ENCODE data around the gene CEACAM16. TPM values are rescaled to one million over a fixed set of nuclear protein-coding genes. Genes with fewer than 3 reads are reported as not detected.
A peak's percentile ranks its signal among the peaks of the same experiment; 100 is the strongest.
"Not testable (repeated sequence)": the region's sequence is repeated elsewhere in the genome, so short reads cannot be mapped to it uniquely, and the experiment has no call there.

CEACAM16 gene
- polyA plus RNA-seq, 4 donors: not detected

DNA sequence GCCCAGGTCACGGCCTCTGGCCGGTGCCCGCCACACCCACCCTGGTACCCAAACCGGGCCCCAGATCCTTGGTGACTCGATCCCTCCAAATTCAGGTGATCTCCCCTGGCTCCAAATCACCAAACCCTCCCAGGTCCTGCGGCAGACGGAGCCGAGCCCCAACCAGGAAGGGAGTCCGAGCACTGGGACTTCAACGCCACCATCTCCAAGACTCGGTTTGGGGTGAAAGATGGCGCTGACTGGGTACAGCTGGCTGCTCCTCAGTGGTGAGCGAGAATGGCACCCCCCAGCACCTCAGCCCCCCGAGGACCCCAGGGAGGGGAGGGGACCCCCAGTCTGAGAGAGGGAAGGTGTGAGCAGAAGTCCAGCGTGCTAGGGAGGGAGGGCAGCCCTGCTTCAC, 2.3 kb downstream of the CEACAM16 start:
- DNase-seq (ENCODE audit: low read depth in 4 of 4, low spot score in 3 of 4): no peak

DNA sequence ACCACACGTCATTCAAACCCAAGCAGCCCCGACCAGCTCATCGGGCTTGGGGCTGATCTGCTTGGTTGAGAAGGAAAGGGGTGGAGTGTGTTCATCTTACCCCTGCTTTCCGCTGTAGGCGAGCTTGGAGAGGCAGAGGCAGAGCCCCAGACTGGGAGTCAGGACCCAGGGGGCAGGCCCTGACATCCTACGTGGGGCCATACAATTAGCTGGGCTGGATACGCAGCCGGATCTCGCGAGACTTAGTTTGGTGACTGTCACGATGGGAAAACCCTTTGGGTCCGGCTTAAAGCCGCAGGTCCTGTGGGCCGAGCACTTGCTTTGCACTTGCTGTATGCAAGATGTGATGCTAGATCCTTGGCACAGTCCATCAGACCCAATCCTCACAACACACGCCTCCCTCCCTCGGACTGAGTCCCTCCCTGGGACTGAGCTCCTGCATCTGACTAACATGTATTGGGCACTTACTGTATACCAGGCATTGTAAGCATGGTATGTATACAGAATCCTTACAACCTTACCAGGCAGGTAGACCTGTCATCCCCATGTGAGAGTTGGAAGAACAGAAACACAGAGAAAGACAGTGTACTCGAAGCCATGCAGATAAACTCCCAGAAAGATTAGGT, 3.7 kb downstream of the CEACAM16 start:
- DNase-seq (ENCODE audit: low read depth in 4 of 4, low spot score in 3 of 4): no peak

DNA sequence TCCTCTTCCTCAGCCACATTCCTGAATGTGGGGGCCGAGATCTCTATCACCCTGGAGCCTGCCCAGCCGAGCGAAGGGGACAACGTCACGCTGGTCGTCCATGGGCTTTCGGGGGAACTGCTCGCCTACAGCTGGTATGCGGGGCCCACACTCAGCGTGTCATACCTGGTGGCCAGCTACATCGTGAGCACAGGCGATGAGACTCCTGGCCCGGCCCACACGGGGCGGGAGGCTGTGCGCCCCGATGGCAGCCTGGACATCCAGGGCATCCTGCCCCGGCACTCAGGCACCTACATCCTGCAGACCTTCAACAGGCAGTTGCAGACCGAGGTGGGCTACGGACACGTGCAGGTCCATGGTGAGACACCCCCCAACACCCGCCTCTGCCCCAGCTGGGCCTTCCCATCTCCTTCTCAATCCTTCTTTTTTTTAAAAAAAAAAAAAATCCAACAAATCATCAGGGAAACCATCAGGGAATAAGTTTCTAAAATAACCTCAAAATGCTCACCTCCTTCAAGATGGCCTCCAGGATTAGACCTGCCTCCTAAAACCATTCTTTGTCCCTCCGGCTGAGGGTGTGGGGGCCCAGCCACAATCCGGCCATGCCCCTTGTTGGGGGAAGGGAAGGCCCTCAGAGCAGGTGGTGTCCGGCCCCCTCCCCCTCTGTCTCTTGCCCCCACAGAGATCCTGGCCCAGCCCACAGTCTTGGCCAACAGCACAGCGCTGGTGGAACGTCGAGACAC, 4.6 kb downstream of the CEACAM16 start:
- no peak for DNase-seq (ENCODE audit: low read depth in 4 of 4, low spot score in 3 of 4)

DNA sequence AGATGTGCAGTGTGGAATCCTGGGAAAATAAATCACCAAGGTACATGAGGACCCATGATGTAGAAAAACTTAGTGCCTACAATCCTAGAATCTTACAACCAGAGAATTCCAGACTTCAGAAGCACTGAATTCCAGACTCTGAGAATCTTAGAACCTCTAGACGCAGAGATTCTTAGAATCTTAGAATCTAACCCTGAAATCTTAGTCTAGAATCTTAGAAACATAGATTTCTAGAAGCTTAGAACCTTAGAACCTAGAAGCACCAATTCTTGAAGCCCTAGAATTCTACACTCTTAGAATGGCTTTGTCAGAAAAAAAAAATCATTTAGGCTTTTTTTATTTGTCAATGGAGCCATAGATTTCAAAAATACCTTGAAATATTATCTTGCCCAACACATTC, 6.0 kb downstream of the CEACAM16 start:
- no peak for DNase-seq (ENCODE audit: low read depth in 4 of 4, low spot score in 3 of 4)

DNA sequence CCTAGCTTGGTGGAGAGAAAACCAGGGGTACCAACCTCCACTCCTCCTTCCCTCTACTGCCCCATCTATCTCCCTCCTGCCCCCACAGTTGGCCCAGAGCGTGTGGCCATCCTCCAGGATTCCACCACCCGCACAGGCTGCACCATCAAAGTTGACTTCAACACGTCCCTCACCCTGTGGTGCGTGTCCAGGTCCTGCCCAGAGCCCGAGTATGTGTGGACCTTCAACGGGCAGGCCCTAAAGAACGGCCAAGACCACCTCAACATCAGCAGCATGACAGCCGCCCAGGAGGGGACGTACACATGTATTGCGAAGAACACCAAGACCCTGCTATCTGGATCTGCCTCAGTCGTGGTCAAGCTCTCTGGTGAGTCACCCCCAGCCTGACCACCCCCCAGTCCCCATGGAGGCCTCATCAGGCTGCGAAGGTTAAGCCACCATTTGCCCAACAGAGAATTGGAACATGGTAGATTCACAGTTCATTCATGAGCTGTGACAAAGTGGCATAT, 6.6 kb downstream of the CEACAM16 start:
- DNase-seq (ENCODE audit: low read depth in 4 of 4, low spot score in 3 of 4): no peak

DNA sequence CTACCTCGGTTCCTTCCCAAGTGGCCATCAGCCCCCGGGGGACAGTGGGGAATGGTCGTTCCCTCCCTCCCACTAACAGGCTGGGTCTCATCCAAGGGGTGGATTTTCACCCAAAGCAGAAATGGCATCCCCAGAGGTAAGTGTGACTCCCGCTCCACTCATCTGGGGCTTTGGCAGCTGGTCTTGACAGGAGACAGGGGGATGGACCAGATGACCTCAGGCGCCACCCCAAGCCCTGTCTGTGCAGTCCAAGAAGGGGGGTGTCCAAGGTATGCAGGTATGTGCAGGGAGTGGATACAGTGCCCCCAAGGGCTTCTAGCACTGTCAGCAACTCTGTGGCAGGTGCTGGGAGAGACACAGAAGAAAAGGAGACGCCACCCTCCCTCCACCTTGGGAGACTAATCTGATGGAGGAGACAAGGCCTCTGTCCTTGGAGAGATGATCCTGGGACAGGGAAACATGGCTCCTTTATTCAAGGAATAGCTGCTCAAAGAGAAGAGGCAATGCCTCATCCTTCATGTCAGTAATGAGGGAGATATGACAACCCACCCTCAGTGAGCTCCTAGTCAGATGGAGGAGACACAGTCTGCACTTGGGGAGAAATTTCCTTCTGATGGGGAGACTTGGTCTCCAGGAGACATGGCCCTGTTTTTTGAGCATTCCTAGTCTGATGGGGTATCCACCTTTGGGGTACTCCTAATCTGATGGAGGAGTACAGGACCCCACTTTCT, 7.7 kb downstream of the CEACAM16 start:
- DNase-seq (ENCODE audit: low read depth in 4 of 4, low spot score in 3 of 4): no peak

DNA sequence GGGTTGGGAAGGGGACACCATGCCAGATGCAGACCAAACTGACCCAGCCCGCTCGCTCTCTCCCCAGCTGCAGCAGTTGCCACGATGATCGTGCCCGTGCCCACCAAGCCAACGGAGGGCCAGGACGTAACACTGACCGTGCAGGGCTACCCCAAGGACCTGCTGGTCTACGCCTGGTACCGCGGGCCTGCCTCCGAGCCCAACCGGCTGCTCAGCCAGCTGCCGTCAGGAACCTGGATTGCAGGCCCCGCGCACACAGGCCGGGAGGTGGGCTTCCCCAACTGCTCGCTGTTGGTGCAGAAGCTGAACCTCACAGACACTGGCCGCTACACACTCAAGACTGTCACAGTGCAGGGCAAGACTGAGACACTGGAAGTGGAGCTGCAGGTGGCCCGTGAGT, 8.8 kb downstream of the CEACAM16 start:
- no peak for DNase-seq (ENCODE audit: low read depth in 4 of 4, low spot score in 3 of 4)

DNA sequence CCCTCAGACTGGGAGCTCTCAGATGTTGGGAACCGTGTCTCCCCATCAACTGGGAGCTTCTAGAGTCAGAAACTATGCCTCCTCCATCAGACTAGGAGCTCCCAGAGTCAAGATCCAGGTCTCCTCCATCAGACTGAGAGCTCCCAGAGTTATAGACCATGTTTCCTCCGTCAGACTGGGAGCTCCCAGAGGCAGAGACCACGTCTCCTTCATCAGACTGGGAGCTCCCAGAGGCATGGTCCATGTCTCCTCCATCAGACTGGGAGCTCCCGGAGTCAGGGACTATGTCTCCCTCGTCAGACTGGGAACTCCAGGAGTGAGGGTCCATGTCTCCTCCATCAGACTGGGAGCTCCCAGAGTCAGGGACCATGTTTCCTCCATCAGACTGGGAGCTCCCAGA, 10.0 kb downstream of the CEACAM16 start:
- DNase-seq (ENCODE audit: low read depth in 4 of 4, low spot score in 3 of 4): no peak

DNA sequence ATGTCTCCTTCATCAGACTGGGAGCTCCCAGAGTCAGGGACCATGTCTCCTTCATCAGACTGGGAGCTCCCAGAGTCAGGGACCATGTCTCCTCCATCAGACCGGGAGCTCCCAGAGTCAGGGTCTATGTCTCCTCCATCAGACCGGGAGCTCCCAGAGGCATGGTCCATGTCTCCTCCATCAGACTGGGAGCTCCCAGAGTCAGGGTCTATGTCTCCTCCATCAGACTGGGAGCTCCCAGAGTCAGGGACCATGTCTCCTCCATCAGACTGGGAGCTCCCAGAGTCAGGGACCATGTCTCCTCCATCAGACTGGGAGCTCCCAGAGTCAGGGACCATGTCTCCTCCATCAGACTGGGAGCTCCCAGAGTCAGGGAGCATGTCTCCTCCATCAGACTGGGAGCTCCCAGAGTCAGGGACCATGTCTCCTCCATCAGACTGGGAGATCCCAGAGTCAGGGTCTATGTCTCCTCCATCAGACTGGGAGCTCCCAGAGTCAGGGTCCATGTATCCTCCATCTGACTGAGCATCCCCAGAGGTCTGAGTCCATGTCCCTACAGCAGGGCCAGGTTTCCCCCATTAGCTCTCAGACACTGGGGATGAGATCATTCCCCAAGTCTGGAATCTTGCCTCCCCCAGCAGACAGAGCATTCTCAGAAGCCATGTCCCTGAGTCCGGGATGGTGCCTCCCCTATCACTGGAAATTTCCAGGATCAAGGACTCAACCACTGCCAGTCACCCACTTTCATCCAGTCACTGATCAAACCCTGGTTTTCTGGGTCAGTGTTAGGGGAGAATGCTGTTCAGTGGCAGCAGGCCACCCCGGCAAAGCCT, 10.7 kb downstream of the CEACAM16 start:
- not testable (repeated sequence) for DNase-seq (ENCODE audit: low read depth in 4 of 4, low spot score in 3 of 4)

DNA sequence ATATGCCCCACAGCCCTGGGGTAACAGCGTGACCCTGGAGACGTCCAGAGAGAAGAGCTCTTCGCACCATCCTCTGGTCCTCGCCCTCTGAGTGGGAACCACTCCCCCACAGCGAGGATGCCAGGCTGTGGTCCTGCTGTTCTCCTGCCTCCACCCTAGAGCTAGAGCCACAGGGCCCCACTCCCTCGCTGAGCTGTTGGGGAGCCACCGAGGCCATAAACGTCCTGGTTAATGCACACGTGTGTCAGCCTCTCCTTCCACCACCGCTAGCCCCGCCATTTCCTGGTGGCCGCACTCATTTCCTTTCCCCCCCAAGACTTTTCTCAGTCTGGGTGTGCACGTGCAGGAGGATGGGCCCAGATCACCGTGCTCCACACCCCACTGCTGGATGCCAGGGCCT, 11.5 kb downstream of the CEACAM16 start:
- DNase-seq (ENCODE audit: low read depth in 4 of 4, low spot score in 3 of 4): no peak

DNA sequence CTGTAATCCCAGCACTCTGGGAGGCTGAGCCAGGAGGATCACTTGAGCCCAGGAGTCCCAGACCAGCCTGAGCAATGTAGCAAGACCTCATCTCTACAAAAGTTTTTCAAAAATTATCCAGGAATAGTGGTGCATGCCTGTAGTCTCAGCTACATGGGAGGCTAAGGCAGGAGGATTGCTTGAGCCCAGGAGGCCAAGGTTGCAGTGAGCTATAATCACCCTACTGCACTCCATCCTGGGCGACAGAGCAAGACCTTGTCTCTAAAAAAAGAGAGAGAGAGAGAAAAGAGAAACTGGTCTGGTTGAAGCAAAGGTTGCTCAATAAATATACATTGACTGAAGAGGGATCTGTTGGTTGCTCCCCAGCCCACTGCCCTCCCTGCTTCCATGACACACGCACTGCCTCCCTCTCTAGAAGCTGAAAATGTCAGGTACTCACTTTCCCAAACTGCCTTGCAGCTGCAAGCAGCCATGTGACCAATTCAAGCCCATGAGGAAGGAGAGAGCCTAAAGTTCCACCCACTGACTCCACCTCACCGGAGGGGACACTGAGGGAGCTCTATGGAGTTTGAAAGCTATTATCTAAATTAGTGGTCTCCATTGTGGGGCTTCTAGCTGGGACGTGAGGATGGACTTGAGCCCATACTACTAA, 14.0 kb downstream of the CEACAM16 start:
- no peak for DNase-seq (ENCODE audit: low read depth in 4 of 4, low spot score in 3 of 4)

DNA sequence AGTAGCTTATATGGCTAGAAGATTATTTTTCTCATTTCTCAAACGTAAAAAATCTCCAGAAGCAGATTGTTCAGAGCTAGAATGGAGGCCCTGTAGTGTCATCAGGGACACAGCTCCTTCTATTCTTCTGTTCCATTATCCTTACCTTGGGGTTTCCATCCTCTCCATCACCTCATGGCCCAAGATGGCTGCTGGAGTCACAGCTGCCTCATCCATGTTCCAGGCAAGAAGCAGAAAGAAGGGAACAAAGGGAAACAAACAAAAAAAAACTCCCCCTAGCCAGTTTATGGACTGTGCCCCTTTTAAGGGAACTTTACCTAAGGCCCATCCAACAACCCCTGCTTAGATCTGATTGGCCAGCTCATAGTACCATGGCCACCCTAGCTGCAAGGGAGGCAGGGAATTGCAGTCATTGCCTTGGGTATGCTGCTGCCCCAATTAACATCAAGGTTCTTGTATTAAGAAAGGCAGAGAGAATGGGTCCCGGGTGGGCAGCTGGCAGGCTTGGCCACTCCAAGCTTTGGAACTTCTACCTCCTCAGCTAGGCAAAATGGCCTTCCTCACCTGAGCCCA, 15.7 kb downstream of the CEACAM16 start:
- DNase-seq (ENCODE audit: low read depth in 4 of 4, low spot score in 3 of 4): no peak

DNA sequence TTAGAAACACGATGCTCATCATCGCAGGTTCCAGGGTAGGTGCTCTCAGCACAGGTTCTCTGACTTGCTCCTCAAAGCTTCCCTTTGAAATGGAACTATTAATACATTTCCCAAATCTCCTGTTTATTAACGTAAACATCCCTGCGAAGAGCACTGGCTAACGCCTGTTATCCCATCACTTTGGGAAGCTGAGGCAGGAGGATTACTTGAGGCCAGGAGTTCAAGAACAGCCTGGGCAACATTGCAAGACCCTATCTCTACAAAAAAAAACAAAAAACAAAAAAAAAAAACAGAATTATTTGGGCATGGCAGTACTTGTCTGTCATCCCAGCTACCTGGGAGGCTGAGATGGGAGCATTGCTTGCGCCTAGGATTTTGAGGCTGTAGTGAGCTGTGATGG, 18.7 kb downstream of the CEACAM16 start:
- DNase-seq (ENCODE audit: low read depth in 4 of 4, low spot score in 3 of 4): no peak

DNA sequence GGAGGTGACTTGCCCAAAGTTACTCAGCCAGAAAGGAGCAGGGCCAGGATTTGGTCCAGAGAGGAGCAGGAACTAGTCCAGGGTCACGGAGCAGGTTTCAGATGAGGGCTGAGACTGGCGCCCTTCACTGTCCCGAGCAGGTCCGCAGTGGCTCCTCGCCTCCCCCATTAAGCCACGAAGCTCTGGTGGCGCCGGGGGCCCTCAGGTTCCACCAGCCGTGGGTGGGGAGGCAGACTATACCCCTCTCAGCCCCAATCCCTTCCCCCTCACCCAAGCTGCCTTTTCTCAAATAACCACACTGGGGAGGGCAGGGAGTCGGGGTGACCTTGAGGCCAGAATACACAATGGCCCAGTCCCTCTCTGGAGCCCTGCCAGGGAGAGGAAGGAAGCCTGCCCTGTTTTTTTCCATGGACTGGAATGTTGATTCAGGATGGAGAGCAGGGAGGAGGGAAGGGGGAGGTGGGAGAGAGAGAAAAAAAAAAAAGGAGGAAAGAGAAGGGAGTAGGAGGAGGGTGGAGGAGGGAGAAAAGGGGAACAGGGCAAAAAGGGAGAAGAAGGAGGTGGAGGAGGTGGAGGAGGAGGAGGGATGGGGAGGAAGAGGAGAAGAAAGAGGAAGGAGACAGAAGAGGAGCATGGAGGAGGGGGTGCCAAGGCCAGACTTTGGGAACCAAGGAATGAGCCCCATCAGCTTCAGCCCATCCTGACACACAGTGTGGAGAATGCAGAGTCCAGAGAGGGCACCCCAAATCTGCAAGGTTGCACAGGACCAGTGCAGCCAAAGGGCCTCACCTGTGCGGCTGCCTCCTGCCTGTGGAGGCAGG, 19.7 kb downstream of the CEACAM16 start:
- peak; percentile 77 to 86 (median 80) for DNase-seq (ENCODE audit: low read depth in 4 of 4, low spot score in 3 of 4)

DNA sequence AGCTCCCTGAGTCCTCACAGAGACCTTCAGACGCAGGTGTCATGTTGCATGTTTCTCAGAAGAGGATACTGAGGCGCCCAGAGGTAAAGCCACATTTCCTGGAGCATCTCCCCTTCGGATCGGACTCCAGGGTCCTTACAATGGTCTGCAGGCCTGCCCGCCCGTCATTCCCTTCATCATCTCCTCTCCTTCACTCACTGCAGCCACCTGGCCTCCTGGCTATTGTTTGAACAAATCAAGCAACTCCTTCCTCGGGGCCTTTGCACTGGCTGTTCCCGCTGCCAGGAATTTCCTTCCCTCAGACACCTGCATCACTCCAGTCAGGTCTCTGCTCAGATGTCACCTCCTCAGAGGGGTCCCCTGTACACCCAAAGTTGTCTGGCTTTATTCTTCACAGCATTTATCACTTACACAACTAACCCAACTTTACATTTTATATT, 20.3 kb downstream of the CEACAM16 start:
- no peak for DNase-seq (ENCODE audit: low read depth in 4 of 4, low spot score in 3 of 4)

DNA sequence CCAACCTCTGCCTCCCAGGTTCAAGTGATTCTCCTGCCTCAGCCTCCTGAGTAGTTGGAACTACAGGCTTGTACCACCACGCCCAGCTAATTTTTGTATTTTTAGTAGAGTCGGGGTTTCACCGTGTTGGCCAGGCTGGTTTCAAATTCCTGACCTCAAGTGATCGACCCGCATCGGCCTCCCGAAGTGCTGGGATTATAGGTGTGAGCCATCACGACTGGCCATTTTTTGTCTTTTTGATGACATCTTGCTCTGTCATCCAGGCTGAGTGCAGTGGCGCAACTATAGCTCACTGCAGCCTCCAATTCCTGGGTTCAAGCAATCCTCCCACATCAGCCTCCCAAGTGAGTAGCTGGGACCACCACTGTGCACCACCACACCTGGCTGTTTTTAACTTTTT, 21.4 kb downstream of the CEACAM16 start:
- not testable (repeated sequence) for DNase-seq (ENCODE audit: low read depth in 4 of 4, low spot score in 3 of 4)

DNA sequence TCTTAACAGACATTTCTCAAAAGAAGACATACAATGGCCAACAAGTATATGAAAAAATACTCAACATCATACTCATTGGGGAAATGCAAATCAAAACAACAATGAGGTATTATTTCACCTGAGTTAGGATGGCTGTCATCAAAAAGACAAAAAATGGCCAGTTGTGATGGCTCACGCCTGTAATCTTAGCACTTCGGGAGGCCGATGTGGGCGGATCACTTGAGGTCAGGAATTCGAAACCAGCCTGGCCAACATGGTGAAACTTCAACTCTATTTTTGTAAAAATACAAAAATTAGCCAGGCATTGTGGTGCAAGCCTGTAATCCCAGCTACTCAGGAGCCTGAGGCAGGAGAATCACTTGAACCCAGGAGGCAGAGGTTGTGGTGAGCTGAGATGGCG, 22.0 kb downstream of the CEACAM16 start:
- DNase-seq (ENCODE audit: low read depth in 4 of 4, low spot score in 3 of 4): no peak

DNA sequence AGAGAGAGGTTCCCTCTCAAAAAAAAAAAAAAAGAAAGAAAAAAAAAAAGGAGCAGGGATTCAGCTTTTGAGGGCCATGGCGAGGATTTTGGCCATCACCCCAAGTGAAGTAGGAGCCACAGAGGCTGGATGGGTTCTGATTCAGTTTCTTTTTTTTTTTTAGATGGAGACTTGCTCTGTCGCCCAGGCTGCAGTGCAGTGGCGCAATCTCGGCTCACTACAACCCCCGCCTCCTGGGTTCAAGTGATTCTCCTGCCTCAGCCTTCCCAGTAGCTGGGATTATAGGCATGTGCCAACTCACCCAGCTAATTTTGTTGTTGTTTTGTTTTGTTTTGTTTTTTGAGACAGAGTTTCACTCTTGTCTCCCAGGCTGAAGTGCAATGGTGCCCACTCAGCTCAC, 22.4 kb downstream of the CEACAM16 start:
- DNase-seq (ENCODE audit: low read depth in 4 of 4, low spot score in 3 of 4): not testable (repeated sequence)
